MCF 10A (cell line): ENCODE measurements around the gene ZNF319. TPM values are rescaled to one million over a fixed set of nuclear protein-coding genes. Genes with fewer than 3 reads are reported as not detected.

Source experiments
- BruUV-seq: library from RNA; stranded (reverse); fragments of 400-500 nt; replicated peaks from 2 replicates; lab custom pipeline; 2021; lab: Mats Ljungman, UMichigan
- CTCF ChIA-PET: fragments of 300-600 bp; sonication (Branson Sonifier 250); formaldehyde crosslinking; extraction: SDS; loops from one replicate; lab custom pipeline; 2021; ENCODE audit warnings: antibody characterized with exemption, inconsistent platforms; lab: Yijun Ruan, JAX
- POLR2A ChIA-PET: fragments of 300-600, 350-650 bp; sonication (Branson Sonifier 250); formaldehyde crosslinking; extraction: SDS; loops from one replicate; lab custom pipeline; 2020; ENCODE audit warnings: antibody characterized with exemption, inconsistent platforms; lab: Yijun Ruan, JAX
- DNase-seq: peaks from one replicate; pipeline ENCODE4 v3.0.0-alpha.2; 2018; ENCODE audit not compliant: unreplicated experiment
- H3K27ac Mint-ChIP-seq: one replicate; pipeline ENCODE4 v1.8.0; 2022; ENCODE audit warnings: mild to moderate bottlenecking, low read depth, mixed read lengths; ENCODE audit not compliant: unreplicated experiment
- H3K27me3 Mint-ChIP-seq: one replicate; pipeline ENCODE4 v1.8.0; 2022; ENCODE audit warnings: mixed read lengths; ENCODE audit not compliant: insufficient read depth, unreplicated experiment
- H3K36me3 Mint-ChIP-seq: one replicate; pipeline ENCODE4 v1.8.0; 2022; ENCODE audit warnings: mild to moderate bottlenecking, moderate library complexity, mixed read lengths; ENCODE audit not compliant: insufficient read depth, unreplicated experiment
- H3K4me1 Mint-ChIP-seq: one replicate; pipeline ENCODE4 v1.8.0; 2022; ENCODE audit warnings: mixed read lengths; ENCODE audit not compliant: insufficient read depth, unreplicated experiment
- H3K4me3 Mint-ChIP-seq: one replicate; pipeline ENCODE4 v1.8.0; 2022; ENCODE audit warnings: mild to moderate bottlenecking, moderate library complexity, mixed read lengths; ENCODE audit not compliant: unreplicated experiment
- H3K9me3 Mint-ChIP-seq: one replicate; pipeline ENCODE4 v1.8.0; 2022; ENCODE audit warnings: mixed read lengths; ENCODE audit not compliant: unreplicated experiment
- intact Hi-C: fragments of 100-400 bp; cut with micrococcal nuclease; formaldehyde crosslinking; loops from 2 replicates; pipeline ENCODE4 v1.14.1; 2022
- total RNA-seq: library from RNA; stranded (reverse); gene quantifications from 2 replicates; pipeline ENCODE4 v1.2.3, GENCODE V29; 2022
- TF ChIP-seq, protein P1 (sequence below): fragments of 200-600 bp; IDR thresholded peaks from one replicate; pipeline ENCODE4 v1.8.0; 2022; ENCODE audit warnings: antibody characterized with exemption, mild to moderate bottlenecking; ENCODE audit not compliant: unreplicated experiment

The ZNF319 gene
- total RNA-seq, 1 experiment from 2014 or later, result 12.6 TPM

DNA sequence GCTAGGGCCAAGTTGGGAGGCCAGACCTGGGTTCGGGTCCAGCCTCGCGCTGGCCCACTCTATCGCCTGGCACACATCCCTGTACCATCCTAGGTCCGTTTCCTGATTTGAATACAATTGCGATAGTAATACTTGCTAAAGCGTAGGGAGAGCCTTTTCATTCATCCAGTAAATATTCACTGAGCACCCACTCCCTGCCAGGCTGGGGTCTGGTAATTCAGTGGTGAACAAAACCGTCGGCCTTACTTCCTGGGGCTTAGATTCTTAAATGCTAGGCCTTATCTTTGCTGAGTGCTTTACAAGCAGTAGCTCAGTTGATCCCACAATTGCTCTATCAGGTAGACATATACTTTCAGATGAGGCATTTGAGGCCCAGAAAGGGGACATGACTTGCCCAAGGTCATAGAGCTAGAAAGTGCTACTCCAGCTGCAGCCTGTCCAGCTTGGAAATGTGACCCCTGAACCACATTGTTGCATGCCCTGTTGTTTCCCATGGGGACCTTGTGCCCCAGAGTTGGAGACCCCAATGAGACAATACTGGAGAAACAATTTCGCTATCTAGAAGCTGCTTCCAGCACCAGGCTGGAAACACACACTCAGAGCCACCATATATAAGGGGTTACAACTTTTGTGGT is 1.4 kb upstream of the ZNF319 start:
- POLR2A ChIA-PET, result interaction anchor here (1.0 to 3.7 kb wide), 8 partner anchors 92 to 267 kb away, joined by 3 to 17 read pairs (median 6); partner anchors contain the start of genes CFAP20 and KATNB1
- peaks cover 60% of the 10 kb centered on the region for H3K36me3 Mint-ChIP-seq
- CTCF ChIA-PET, result interaction anchor here (0.7 to 7.0 kb wide), 5 partner anchors 22 to 244 kb away, joined by 3 to 88 read pairs (median 4); no protein-coding TSS in a partner anchor
- H3K27ac Mint-ChIP-seq, result peak overlapping the region; percentile 29
- DNase-seq, result no peak
- H3K4me1 Mint-ChIP-seq, result peaks cover 28% of the 10 kb centered on the region
- H3K27me3 Mint-ChIP-seq, result no peaks in the 10 kb centered on the region
- intact Hi-C loops, result loop anchor here (2.0 kb wide), 1 partner anchor 199 kb away; the partner anchor contains the start of gene KIFC3
- peak overlapping the region; percentile 86 for H3K4me3 Mint-ChIP-seq
- TF ChIP-seq, protein P1, sequence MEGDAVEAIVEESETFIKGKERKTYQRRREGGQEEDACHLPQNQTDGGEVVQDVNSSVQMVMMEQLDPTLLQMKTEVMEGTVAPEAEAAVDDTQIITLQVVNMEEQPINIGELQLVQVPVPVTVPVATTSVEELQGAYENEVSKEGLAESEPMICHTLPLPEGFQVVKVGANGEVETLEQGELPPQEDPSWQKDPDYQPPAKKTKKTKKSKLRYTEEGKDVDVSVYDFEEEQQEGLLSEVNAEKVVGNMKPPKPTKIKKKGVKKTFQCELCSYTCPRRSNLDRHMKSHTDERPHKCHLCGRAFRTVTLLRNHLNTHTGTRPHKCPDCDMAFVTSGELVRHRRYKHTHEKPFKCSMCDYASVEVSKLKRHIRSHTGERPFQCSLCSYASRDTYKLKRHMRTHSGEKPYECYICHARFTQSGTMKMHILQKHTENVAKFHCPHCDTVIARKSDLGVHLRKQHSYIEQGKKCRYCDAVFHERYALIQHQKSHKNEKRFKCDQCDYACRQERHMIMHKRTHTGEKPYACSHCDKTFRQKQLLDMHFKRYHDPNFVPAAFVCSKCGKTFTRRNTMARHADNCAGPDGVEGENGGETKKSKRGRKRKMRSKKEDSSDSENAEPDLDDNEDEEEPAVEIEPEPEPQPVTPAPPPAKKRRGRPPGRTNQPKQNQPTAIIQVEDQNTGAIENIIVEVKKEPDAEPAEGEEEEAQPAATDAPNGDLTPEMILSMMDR, result no peak
- no peaks in the 10 kb centered on the region for H3K9me3 Mint-ChIP-seq
- TSS peak; percentile 29 for BruUV-seq

DNA sequence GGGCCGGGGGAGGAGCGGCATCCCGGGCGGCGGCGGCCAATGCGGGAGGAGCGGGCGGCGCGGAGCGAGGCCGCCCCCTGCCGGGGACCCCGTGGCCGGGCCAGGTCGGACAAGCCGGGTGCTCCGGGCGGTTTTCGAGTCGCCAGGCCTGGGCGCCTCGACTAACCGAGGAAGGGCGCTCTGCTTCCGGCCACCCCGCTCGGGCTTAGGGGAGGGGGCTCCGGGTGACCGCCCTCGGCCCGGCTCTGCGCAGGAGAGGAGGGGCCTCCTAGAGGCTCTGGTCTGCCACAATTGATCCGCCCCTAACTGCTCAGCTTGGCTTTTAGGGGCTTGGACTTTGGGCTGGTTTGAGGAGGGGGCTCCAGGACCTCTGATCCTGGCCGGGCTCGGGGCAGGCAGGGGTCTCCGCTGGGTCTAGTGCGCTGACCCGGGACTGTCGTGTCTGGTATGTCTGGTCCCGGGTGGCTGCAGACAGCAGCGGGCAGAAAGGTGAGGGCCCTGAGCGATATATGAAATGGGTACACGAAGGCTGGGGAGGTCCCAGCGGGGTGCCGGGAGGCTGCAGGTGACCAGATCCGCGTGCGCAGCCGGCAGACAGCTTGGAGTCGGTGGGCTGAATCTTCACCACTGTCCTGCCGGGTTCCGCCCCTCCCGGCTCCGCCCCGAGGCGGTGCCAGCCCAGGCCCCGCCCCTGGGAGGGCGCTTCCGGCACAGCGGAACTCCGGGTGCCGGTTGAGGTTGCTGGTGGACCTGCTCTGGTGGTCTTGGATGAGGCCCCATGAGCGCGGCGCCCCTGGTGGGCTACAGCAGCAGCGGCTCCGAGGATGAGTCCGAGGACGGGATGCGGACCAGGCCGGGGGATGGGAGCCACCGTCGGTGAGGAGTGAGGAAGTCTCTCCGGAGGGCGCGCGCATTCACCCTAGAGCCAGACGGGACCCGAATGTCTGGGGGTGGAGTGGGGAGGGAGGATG is 519 bp upstream of the ZNF319 start, which contains the start of gene USB1:
TSS of gene USB1 (plus strand) at position 702 of the 971 bp plus-strand sequence. CDS start at position 779, 77 bp downstream.
- Mint-ChIP-seq H3K36me3 (peaks cover 53% of the 10 kb centered on the region), H3K27me3 (no peaks in the 10 kb centered on the region), H3K4me3 (peak within 1 kb of the TSS; percentile 86), H3K9me3 (no peaks in the 10 kb centered on the region), H3K4me1 (peaks cover 28% of the 10 kb centered on the region), H3K27ac (peak within 1 kb of the TSS; percentile 29)
- intact Hi-C loops, result loop anchor here (1.0 to 2.0 kb wide), 3 partner anchors 102 to 244 kb away; partner anchors contain the start of gene KIFC3
- CTCF ChIA-PET, result interaction anchor here (0.6 to 7.0 kb wide), 9 partner anchors 9 to 220 kb away, joined by 3 to 88 read pairs (median 3); no protein-coding TSS in a partner anchor
- no TSS peak for BruUV-seq
- POLR2A ChIA-PET, result interaction anchor here (0.8 to 3.7 kb wide), 16 partner anchors 10 to 473 kb away, joined by 3 to 17 read pairs (median 4); partner anchors contain the start of genes CFAP20 and KATNB1
- TF ChIP-seq, protein P1, result peak; percentile 82
- DNase-seq, result peak; percentile 82

DNA sequence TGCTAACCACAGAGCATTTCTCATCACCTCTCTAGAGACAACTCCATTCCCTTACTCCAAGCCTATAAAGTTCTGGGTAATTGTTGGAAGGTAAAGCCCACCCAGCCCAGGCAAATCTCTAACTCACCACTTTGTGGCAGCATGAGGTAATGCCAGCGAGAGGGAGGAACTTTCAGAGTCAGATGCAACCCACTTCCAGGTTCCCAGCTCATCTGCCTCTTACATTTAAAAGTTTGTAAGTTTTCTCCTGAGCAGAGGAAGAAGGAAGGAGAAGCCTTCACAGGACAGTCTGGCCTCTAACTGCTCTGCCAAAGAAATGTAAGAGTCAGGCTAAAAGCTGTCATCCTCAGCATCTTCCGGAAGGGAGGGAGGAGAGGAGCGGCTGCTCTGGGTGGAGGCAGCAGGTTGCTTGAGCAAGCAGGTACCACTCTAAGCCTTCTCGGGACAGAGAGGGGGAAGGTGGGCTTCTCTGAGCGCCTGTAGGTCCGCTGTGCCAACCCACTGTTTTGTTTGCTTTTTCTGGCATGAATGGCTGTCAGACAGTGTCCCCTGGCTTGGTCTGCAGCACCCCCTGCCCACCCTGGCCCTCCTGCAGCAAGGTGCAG is 1.0 kb downstream of the ZNF319 start:
- Mint-ChIP-seq H3K9me3 (no peaks in the 10 kb centered on the region), H3K4me3 (peak overlapping the region; percentile 68), H3K27ac (peak overlapping the region; percentile 1), H3K36me3 (peaks cover 49% of the 10 kb centered on the region), H3K4me1 (peaks cover 15% of the 10 kb centered on the region), H3K27me3 (no peaks in the 10 kb centered on the region)
- ChIA-PET CTCF (interaction anchor here (0.5 to 7.0 kb wide), 16 partner anchors 16 to 544 kb away, joined by 3 to 88 read pairs (median 3); no protein-coding TSS in a partner anchor), POLR2A (interaction anchor here (0.6 to 3.7 kb wide), 9 partner anchors 10 to 226 kb away, joined by 3 to 17 read pairs (median 4); no protein-coding TSS in a partner anchor)
- BruUV-seq, result TSS peak; percentile 27
- intact Hi-C loops, result no loop called here
- TF ChIP-seq, protein P1, result no peak
- DNase-seq, result peak; percentile 44
